Chondrocyte (in vitro differentiated cells): Measurements from ENCODE around the gene WNT5B. TPM values are rescaled to one million over a fixed set of nuclear protein-coding genes. Genes with fewer than 3 reads are reported as not detected.

ENCODE experiments used
- DNase-seq: peaks from one replicate; pipeline ENCODE4 v3.0.0; 2021; ENCODE audit warnings: mixed read lengths, low spot score
- H3K27ac Mint-ChIP-seq: one replicate; pipeline ENCODE4 v1.8.0; 2021; ENCODE audit warnings: mild to moderate bottlenecking, moderate library complexity, mixed read lengths; ENCODE audit not compliant: unreplicated experiment
- H3K27me3 Mint-ChIP-seq: 2 replicates; pipeline ENCODE4 v1.8.0; 2021; ENCODE audit warnings: low read depth, mixed read lengths
- H3K36me3 Mint-ChIP-seq: 2 replicates; pipeline ENCODE4 v1.8.0; 2021; ENCODE audit warnings: low read depth, mixed read lengths
- H3K4me1 Mint-ChIP-seq: 2 replicates; pipeline ENCODE4 v1.8.0; 2021; ENCODE audit warnings: low read depth, mild to moderate bottlenecking, mixed read lengths
- H3K4me3 Mint-ChIP-seq: one replicate; pipeline ENCODE4 v1.8.0; 2021; ENCODE audit warnings: mild to moderate bottlenecking, moderate library complexity, mixed read lengths; ENCODE audit not compliant: unreplicated experiment
- H3K9me3 Mint-ChIP-seq: 2 replicates; pipeline ENCODE4 v1.8.0; 2021; ENCODE audit warnings: low read depth, mixed read lengths
- CTCF ChIP-seq: fragments of 200-600 bp; sonication (generic); IDR thresholded peaks from 2 replicates; pipeline ENCODE4 v1.5.0; 2021; ENCODE audit warnings: antibody characterized with exemption, mild to moderate bottlenecking, moderate library complexity
- total RNA-seq: library from RNA; stranded (reverse); gene quantifications from 3 replicates; pipeline ENCODE4 v1.2.1, GENCODE V29; 2021

WNT5B gene
- total RNA-seq, 1 donor from 2014 or later: 68.0 TPM

GRCh38 chr12:1620092-1620491 is 8.9 kb upstream of the WNT5B start:
- Mint-ChIP-seq H3K4me3 (no peak overlapping the region), H3K27me3 (no peaks in the 10 kb centered on the region), H3K4me1 (peaks cover 39% of the 10 kb centered on the region), H3K36me3 (peaks cover 10% of the 10 kb centered on the region), H3K27ac (no peak overlapping the region), H3K9me3 (no peaks in the 10 kb centered on the region)
- TF ChIP-seq CTCF: no peak
- DNase-seq: no peak

GRCh38 chr12:1622406-1622805 is 6.6 kb upstream of the WNT5B start:
- no peak for DNase-seq
- Mint-ChIP-seq H3K4me3 (no peak overlapping the region), H3K27ac (peak overlapping the region; percentile 66), H3K27me3 (no peaks in the 10 kb centered on the region), H3K4me1 (peaks cover 46% of the 10 kb centered on the region), H3K36me3 (peaks cover 6% of the 10 kb centered on the region), H3K9me3 (no peaks in the 10 kb centered on the region)
- TF ChIP-seq CTCF: no peak

GRCh38 chr12:1629338-1630132 is 504 bp downstream of the WNT5B start:
- no peaks in the 10 kb centered on the region for H3K27me3 Mint-ChIP-seq
- peak overlapping the region; percentile 37 for H3K4me3 Mint-ChIP-seq
- no peak for DNase-seq
- H3K27ac Mint-ChIP-seq: peak overlapping the region; percentile 80
- peaks cover 3% of the 10 kb centered on the region for H3K36me3 Mint-ChIP-seq
- TF ChIP-seq CTCF: no peak
- H3K4me1 Mint-ChIP-seq: peaks cover 47% of the 10 kb centered on the region
- H3K9me3 Mint-ChIP-seq: no peaks in the 10 kb centered on the region

GRCh38 chr12:1630133-1630826 is 1.2 kb downstream of the WNT5B start:
- no peaks in the 10 kb centered on the region for H3K27me3 Mint-ChIP-seq
- no peaks in the 10 kb centered on the region for H3K36me3 Mint-ChIP-seq
- no peaks in the 10 kb centered on the region for H3K9me3 Mint-ChIP-seq
- H3K4me3 Mint-ChIP-seq: peak overlapping the region; percentile 54
- H3K27ac Mint-ChIP-seq: peak overlapping the region; percentile 86
- H3K4me1 Mint-ChIP-seq: peaks cover 44% of the 10 kb centered on the region
- DNase-seq: no peak
- TF ChIP-seq CTCF: peak; percentile 65

GRCh38 chr12:1630827-1631591 is 2.0 kb downstream of the WNT5B start:
- DNase-seq: no peak
- peak; percentile 42 for TF ChIP-seq CTCF
- Mint-ChIP-seq H3K27me3 (no peaks in the 10 kb centered on the region), H3K27ac (peak overlapping the region; percentile 86), H3K4me1 (peaks cover 37% of the 10 kb centered on the region), H3K4me3 (peak overlapping the region; percentile 54), H3K36me3 (peaks cover under 1% of the 10 kb centered on the region), H3K9me3 (no peaks in the 10 kb centered on the region)
